Endometrium (tissue), 2 donors: ENCODE data around the gene LRRN2.

Experiments
- FAIRE-seq: peaks from 2 replicates; lab custom pipeline; 2012; peaks lifted over from hg19 to GRCh38; lab: Jason Lieb, UNC
- donor health status: control.
- donor health status: control.

Gene LRRN2

DNA sequence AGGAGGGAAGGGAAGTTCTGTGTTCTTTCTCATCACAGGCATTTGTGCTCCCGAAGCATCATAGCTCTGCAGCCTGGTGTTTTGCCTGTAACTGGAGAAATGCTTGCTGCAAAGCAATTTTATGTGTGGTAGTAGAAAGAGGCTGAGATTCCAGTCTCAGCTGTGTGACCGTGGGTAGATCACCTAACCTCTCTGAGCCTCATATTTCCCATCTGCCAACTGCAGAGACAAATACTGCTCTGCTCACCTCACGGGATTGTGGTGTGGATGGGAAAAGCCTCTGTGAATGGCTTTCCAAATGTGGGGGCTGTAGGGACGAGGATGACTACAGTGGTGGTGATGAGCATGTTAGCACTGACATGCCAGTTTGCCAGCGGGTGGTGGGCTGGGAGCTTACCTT, 85.3 kb downstream of the LRRN2 start:
- no peak for FAIRE-seq

DNA sequence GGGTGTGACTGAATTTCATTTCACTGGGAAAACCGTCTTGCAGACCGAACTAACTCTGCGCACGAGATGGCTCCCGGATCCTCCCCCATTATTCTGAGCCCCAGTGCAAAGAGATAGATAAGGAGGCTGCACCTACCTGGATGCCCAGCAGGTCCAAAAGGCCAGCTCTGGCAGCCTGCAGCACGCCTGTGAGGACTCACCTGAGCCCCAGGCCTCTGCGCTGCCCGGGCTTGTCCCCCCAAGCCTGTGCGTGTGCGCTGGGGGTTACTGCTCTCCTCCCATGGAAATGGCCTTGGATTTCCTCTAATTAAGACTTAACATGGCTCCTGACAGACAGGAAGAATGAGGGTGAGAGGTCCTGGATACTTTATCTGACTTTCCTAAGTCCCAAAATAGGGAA, 85.9 kb downstream of the LRRN2 start:
- FAIRE-seq, result no peak

DNA sequence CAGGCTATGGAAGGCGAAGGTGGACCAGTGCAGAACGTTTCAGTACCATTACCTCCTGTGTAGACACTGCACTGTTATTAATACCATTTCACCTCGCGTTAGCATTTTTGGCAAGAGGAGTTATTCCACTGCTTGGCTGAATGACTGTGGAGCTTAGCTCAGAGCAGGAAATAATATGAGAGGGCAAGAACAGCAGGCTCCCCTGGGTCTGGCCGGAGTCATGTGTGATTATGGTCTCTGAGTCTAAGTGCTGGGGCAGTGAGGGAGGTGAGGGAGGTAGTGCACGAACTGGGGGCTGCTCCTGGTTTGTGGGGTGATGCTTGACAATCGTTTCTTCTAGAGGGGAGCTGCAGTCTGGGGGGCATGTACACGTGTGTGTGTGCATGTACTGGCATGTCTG, 86.4 kb downstream of the LRRN2 start:
- FAIRE-seq, result no peak

DNA sequence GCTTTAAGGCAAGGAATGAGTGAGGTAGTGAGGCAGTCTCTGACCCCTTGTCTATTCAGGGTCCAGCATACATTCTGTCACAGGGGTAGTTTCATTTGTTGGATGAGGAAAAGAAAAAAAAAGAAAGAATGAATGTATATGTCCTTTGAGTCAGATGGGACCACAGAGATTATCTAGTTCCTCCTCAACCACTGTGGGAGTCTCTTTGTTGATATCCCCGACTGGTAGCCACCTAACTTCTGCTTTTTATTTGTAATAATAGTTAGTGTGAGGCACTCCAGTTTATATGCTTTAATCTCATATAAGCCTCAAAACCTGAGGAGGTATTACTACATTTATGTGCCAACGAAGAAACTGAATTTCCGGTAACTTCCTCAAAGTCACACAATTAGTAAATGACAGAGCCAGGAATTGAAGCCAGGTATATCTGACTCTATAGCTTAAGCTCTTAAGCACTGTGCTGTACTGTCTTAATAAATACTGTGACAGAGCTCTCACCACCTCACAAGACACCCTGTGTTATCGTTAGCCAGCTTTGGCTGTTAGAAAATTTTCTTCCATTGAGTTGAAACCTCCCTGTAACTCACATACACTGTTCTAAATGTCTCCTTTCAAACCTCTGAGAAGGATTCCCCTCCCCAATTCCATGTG, 87.1 kb downstream of the LRRN2 start:
- FAIRE-seq, result no peak

DNA sequence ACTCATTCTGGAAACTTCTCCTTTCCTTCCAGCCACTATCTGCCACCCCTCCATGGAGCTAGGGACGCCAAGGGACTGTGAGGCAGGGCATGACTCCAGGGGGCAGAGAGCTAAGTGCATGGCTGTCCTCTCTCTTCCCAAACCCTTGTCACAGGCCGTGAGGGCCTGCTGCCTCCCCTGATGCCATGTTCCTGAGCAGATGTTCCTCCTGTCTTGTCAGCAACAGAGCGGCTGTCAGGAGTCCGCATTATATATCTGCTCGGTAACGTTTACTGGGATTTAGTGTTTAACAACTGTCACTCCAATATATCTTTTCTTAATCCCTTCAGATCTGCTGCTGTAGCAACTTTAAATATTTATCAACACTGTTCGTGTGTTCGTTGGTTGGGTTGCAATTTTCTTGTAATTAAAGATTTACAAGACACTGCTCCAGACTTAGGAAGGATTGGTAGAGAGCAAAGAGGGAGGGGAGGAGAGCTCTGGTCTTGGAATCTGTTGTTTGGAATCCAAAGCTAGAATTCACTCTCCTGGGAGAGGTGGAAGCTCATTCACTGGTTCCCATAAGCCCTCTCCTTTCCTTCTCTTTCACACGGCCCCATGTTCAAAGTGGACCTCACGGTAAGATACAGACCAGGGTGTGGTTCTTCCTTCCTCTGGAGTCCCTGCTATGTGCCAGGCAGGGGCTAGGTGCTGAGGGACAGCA, 93.1 kb downstream of the LRRN2 start:
- no peak for FAIRE-seq

DNA sequence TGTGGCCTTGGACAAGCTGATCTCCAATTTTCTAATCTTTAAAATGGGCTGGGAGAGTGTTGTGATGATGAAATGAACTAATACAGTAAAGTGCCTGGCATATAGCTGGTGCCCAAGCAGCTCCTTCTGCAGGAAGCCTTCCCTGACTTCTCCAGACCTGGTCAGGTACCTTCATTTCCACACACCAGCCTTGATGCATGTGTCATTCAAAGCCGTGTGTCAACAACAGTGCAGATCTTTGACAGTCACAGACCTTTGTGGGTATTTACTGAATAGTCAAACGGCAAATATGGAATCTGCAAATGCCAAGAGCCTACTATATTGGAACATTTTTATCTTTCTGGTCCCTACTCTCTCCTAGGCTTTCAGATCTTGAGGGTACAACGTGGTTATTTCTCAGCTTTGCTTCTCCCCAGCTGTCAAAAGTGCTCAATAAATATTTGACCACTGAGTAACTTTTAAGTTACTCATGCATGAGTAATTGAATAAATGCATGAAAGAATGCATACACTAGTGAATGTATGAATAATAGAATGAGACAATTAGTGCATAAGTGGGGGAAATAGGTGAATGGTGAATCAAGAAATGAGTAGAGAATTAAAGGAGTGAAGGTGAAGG, 94.0 kb downstream of the LRRN2 start:
- no peak for FAIRE-seq

DNA sequence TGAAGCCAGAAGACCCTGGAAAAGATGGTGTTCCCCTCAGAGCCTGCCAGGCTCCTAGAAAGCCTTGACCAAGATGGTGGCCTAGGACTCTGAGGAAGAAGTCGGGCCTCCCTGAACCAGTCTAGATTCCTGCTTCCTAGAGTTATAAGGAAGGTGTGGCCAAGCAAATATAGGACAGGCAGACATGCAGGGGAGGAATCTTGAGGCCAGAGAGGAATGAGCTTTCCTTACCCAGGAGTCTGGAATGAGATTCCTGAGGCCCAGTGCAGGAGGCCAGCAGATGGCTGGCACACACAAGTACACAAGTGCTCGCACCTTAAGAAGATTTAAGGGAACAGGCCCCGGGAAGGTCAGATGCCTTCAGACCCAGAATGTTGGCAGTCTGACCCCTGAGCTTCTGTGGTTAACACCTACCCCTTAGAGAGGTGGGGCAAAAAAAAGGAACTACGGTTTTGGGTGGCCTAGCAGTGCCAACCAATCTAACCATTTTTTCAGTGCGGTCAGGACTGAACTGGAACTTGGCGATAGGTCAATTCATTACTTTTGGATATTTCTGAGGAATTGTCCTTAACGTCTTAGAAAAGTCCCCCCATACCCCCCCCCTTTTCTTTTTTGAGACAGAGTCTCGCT, 96.0 kb downstream of the LRRN2 start:
- FAIRE-seq, result no peak

DNA sequence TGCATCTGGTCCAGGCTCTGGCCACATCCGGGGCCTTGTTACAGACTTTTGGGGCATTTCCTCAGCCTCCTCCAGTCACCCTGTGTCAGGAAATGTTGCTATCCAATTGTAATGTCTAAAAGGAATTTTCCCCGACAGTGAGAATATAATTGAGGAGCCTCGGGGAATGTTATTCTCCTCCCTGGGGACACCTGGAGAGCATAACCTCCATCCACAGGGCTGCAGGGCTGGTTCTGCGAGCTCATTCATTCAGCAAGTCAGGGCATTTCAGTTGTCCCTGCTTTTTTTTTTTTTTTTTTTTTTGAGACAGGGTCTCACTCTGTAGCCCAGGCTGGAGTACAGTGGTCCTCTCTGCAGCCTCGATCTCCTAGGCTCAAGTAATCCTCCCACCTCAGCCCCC, 96.7 kb downstream of the LRRN2 start:
- no peak for FAIRE-seq

DNA sequence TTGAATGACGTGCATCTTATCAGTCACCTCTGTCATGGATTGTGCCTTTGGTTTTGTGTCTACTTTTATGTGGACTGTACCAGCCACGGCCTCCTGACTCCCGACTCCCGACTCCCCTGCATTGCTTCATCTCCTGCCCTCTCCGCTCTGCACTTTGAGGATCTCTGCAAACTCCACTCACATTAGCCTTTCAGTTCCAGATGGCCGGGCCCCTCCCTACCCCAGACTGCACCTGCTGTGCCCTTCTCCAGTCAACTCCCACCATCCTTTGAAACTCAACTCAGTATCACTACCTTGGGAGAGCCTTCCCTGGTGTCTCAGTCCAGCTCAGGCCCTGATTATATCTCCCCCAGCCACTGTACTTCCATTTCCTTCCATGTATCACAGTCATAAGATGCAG, 97.9 kb downstream of the LRRN2 start:
- no peak for FAIRE-seq

DNA sequence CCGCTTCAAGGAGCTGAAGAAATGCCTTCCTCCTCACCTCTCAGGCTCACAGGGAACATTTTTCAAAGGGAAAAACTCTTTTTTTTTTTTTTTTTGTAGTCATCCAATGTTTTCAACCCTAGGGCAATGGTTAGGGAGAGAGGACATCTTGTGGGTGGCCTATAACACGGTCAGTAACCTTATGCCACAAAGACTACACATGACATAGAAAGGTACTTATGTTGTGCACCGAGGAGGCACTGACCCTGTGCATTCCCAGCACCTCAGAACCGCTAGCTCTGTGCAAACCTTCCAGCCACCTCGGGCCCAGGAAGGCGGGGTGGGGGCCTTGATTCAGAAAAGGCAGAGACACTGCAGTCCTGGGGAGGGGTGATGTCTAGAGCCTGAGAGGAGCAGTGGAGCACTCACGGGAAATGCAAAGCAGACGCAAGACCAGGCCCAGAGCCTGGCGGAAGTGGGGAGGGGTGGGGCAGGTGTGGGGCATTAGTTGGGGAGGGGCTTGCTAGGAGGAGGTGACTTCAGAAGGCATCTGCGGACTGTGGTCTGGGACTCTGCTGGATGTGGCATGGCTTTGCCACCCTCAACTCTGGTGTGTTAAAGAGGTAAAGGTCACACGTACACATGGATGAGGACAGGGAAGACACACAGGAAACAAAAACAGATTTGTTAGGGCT, 100.7 kb downstream of the LRRN2 start:
- FAIRE-seq, result no peak

DNA sequence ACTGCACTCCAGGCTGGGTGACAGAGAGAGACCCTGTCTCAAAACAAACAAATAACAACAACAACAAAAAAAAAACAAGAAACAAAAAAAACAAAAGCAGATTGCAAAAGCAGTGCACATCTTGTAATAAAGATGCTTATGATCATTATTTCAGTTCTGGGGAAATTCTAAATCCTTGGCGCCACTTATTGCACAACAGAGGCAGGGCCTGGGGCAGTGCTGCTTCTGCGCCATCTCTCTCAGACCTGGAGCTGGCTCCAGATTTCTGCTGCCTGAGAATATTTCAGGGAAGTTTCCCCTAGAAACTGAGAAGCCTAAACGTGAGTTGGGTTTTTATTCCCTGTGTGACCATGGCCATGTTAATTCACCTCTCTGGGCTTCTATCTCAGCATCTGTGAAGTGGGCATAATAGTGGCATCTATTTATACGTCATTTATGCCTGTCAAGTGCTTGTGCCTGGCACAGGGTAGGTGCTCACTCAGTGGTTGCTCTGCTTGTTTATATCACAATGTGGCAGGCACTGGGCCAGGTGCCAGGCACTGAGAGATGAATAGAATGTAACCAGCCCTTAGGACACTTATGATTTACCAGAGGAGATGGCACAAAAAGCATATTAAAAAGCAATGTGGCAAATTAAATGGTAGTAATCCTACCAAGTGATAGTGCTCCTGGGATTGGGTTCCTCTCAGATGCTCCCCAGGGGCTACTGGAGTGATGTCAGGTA, 101.5 kb downstream of the LRRN2 start:
- FAIRE-seq, result no peak

DNA sequence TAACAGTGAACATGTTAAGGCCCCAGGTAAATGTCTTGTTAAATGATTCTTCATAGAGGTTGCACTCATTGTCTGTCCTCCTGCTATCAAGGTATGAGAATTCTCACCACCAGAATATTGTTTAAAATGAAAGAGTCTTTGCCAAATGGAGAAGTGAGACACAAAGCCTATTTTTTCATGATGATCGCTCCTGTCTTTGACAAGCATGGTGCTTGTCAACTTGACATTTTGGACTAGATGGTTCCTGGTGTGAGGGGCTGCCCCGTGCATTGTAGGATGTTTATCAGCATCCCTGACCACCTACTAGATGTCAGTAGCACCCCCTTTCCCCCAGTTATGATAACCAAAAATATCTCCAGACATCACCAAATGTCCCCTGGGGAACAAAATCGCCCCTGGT, 103.8 kb downstream of the LRRN2 start:
- FAIRE-seq, result no peak

DNA sequence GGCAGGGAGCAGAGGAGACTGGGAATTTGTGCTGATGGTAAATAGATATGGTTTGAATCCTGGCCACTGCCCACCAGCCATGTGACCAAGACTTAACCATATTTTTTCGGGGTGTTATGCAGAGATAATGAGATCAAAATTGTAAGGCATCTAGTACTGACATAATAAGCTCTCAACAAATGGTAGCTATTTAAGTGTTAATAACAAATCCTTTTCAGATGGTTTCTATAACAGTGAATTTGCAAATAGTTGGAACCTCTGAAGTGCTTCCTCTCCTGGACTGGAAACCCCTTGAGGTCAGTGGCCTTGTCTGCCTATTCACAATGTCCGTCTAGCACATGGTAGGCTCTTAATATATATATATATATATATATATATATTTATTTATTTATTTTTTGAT, 104.7 kb downstream of the LRRN2 start:
- no peak for FAIRE-seq

DNA sequence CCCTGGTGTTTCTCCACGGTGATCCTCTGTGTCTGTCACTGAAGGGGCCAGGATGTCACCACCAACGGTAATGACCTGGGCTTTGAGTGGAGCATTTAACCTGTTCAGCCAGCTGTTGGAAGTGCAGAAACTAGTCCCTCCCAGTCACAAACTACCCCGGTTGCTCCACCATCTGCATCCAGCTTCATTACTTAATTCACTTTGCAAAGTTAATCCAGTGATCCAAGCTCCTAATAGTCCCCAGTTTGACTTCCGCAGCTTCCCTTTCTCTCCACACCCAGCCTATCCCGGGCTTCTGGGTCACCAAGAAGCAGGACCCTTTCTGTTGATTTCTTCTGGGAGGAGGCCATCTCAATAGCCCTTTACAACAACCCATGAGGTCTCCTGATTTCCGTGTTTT, 105.9 kb downstream of the LRRN2 start:
- no peak for FAIRE-seq

DNA sequence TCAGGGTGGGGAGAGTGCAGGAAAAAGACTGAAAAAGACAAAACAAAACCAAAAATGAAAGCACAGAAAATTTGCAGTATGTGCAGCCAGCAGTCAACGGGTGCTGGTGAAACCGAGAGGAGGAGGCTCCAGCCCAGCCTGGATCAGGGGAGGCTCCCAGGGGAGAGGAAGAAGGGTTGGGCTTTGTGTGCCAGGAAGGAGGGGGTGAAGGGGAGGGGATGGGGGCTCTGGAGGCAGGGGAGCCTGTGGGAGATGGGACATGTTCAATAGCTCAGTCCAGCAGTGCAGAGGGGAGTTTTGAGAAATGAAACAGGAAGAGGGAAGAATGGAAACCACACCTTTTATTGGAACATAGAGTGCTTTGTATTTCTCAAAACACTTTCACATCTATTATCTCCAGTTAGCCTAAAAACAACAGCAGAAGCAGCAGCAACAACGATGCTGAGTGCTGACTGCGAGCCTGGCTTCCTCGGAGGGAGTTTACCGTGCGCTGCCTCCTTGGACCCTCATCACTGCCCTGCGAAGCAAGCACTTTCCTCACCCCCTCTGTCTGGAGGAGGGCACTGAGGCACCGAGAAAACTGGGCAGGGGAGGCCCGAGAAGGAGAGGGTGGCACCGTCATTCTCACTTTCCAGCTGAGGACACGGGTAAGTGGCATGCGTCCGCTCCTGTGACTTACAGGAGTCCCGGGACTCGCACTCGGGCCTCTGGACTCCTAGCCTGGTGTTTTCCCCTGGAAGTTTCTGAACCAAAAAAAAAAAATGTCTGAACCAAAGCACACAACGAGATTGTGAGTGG, 106.5 kb downstream of the LRRN2 start:
- no peak for FAIRE-seq

DNA sequence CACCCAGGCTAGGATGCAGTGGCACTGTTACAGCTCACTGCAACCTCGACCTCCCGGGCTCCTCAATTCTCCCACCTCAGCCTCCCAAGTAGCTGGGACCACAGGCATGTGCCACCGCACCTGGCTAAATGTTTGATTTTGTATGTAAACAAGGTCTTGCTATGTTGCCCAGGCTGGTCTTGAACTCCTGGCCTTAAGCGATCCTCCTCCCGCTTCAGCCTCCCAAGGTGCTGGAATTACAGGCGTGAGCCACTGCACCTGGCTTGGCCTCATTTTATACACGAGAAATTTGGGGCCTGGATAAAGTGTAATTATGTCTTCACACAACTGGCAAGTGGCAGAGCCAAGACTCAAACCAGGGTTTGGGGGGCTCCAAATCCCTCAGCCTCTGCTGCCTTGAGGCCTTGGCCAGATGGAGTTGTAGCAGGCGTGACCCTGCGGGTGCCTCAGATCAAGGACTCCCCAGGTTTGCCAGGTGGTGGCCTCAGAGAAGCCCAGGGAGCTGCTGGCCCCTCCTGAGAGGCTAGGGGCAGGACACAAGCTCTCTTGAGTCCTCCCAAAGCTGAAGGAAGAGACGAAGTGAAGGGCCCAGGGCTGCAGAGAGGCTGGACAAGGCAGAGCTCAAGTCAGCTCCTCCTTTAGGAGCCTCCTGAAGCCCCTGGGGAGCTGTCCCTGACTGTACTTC, 107.6 kb downstream of the LRRN2 start:
- no peak for FAIRE-seq

DNA sequence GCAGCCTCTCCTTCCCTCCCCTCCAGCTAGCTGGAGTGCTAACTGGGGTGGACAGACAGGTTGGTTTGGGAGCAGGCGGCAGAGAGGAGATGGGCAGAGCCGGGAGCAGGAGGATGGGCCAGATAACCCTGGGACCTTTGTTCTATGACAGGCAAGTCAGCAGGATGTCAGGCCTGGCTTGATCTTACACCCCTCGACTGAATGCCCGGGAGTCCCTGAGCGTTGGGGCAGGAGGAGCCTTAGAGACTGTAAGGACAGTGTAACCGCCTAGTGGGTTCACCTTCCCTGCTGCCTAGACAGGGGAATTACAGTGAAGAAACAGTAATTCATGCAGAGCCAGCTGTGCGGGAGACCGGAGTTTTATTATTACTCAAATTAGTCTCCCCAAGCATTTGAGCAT, 109.1 kb downstream of the LRRN2 start:
- no peak for FAIRE-seq

DNA sequence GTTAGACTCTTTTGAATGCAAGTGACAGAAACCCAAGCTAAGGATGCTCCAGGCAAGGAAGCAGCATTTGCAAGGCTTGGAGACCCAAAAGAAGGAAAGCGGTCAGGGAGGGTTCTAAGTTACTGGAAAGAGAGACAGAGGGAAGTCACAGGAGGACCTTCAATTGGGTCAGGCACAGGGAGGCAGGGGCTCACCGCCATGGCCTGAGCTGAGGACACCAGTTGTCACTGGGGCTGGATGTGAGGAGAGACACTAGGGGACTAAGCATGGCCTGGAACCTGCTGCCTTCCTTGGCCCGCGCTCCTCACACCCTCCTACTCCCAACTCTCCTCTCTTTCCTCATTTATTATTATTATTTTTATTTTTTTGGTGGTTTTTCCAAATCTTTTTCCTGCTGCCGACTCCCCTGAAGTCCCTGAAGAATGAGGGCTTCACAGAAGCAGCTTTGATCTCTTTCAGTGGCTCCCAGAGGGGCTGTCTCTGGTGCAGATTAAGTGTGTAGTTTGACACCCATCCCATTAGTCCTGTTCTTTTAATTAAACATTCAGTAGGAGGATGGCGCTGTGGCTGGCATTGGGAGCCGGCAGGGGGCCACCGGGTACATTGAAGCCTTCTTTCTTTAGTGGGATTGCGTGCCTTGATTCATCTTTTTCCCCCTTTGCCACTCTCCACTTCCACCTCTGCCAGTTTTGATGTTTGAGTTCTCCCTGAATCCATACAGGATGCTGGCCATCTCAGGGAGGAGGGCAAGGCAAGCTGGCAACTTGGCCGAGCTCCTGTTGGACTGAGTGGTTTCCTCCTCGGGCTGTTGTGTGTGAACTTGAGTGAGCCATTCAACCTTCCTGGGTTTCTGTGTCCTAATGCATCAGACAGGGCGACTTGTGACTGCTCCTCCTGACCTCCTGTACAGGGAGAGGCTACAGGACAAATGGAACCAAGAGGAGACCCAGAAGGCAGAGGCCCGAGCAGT, 110.0 kb downstream of the LRRN2 start:
- no peak for FAIRE-seq

DNA sequence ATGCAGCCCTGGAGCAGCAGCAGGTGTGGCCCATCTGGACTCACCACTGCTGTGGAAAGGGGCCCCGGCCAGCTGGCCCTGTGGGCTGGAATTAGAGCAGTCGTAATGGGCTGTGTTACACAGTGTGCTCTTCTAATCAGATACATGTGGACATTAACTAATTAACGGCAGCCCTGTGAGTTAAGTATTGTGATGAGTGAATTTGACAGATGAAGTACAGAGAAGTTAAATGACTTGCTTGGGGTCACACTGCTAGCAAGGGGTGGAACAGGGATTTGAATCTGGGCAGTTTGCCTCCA, 110.7 kb downstream of the LRRN2 start:
- FAIRE-seq, result no peak
